Liver (tissue), 4 donors: ENCODE results near the gene FIG4. TPM values are rescaled to one million over a fixed set of nuclear protein-coding genes. Genes with fewer than 3 reads are reported as not detected.

ENCODE experiments used
- polyA plus RNA-seq, 2 donors: library from polyadenylated mRNA; stranded (reverse) in 1 of 2; unstranded in 1 of 2; fragments of 200-250 nt in 1 of 2; fragments of >200 nt in 1 of 2; fragmentation: Nextera tagmentation in 1 of 2; extraction: Ambion mirVana in 1 of 2; gene quantifications; one replicate each; pipeline versions ENCODE4 v1.2.1 to v1.2.3, GENCODE V29; 2013 to 2015
- total RNA-seq, 2 donors: library from RNA; depleted of rRNA; stranded (reverse); fragments of >200 nt; gene quantifications; one replicate each; pipeline ENCODE4 v1.2.3, GENCODE V29; 2014
- donor health status: healthy.
- donor health status: healthy.
- donor health status: healthy.

The FIG4 gene
- total and polyA plus RNA-seq, 4 donors: 3.4 to 8.7 (median 4.6) TPM

Other genes starting within 250 kb of the FIG4 start
- gene MICAL1, start 235.5 kb upstream of the FIG4 start, total RNA-seq: 1 to 10 TPM; 4.2 to 4.9 TPM
- 1 to 10 TPM; 1.8 to 2.4 TPM for gene MICAL1, start 235.5 kb upstream of the FIG4 start, polyA plus RNA-seq
- 1 to 10 TPM; 3.0 to 3.9 TPM for gene ZBTB24, start 208.1 kb upstream of the FIG4 start, total RNA-seq
- gene ZBTB24, start 208.1 kb upstream of the FIG4 start, polyA plus RNA-seq: 1 to 10 TPM; 1.2 to 1.5 TPM
- 1 to 10 TPM; 2.5 to 5.0 TPM for gene AK9, start 94 bp upstream of the FIG4 start, total RNA-seq
- 1 to 10 TPM; 1.1 to 5.3 TPM for gene AK9, start 94 bp upstream of the FIG4 start, polyA plus RNA-seq